IPS-18a (cell line): ENCODE measurements around the gene TMEM244.
"Not testable (repeated sequence)": the region's sequence is repeated elsewhere in the genome, so short reads cannot be mapped to it uniquely, and the experiment has no call there.

Experiments used
- H3K27ac ChIP-seq: one replicate; pipeline ENCODE4 v1.5.1; 2013; ENCODE audit warnings: low read length
- H3K27me3 ChIP-seq: one replicate; pipeline ENCODE4 v1.6.1; 2013; ENCODE audit warnings: mild to moderate bottlenecking, low read length; ENCODE audit not compliant: control insufficient read depth, insufficient read depth
- H3K36me3 ChIP-seq: one replicate; pipeline ENCODE4 v1.6.1; 2013; ENCODE audit warnings: low read depth, low read length; ENCODE audit not compliant: control insufficient read depth
- H3K4me1 ChIP-seq: one replicate; pipeline ENCODE4 v1.6.1; 2013; ENCODE audit warnings: low read depth, low read length; ENCODE audit not compliant: control insufficient read depth
- H3K4me3 ChIP-seq: one replicate; pipeline ENCODE4 v1.5.1; 2013; ENCODE audit warnings: low read length
- H3K9ac ChIP-seq: one replicate; pipeline ENCODE4 v1.6.1; 2013; ENCODE audit warnings: mild to moderate bottlenecking, low read length, moderate library complexity
- H3K9me3 ChIP-seq: one replicate; pipeline ENCODE4 v1.6.1; 2013; ENCODE audit warnings: low read depth, low read length; ENCODE audit not compliant: control insufficient read depth

The TMEM244 gene

DNA sequence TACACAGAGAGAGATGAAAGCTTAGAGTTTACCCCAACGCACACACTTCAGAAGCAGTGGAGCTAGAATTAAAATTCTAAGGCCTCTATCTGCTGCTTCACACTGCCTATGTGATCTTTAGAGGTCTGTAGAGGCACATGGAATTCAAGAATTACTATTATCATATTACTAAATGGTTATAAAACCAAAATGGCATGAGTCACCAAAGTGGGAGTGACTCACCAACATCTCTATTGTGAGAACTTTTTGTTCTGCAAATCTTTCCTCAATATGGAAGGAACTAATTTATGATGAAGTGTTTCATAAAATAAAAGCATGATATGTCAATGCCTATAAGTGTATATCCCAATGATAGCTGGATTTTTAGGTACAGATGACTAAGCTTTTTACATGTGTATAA lies 28.5 kb upstream of the TMEM244 start:
- H3K4me3 ChIP-seq, result no peak overlapping the region
- H3K4me1 ChIP-seq, result no peaks in the 10 kb centered on the region
- H3K36me3 ChIP-seq, result no peaks in the 10 kb centered on the region
- H3K9ac ChIP-seq, result no peak overlapping the region
- no peak overlapping the region for H3K27ac ChIP-seq
- H3K27me3 ChIP-seq, result no peaks in the 10 kb centered on the region
- H3K9me3 ChIP-seq, result no peaks in the 10 kb centered on the region

DNA sequence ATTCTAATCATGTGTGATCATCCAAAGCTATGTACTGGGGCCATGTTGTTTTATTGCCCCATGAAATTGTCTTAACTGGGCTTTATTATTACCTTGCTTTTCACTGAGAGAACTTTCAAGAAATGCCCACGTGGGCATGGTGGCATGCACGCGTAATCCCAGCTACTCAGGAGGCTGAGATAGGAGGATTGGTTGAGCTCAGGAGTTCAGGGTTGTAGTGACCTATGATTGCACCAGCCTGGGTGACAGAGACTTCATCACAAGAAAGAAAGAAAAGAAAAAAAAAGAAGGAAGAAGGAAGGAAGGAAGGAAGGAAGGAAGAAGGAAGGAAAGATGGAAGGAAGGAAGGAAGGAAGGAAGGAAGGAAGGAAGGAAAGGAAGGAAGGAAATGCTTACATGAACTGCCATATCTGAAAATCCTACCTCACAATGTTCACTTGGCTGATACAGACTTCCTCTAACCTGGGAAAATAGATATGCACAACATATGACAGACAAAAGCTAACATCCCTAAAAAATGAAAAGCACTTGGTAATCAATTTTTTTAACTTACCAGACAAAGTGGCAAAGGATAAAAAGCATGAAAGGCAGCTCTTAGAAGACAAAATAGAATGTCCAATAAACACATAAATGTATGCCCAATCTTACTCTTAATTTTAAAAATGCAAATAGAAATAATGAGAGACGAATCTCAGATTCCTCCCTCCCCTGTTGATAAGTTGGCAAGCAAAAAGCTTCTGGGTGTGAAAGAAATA lies 25.5 kb upstream of the TMEM244 start:
- no peak overlapping the region for H3K27ac ChIP-seq
- no peaks in the 10 kb centered on the region for H3K4me1 ChIP-seq
- H3K36me3 ChIP-seq, result no peaks in the 10 kb centered on the region
- no peak overlapping the region for H3K4me3 ChIP-seq
- H3K27me3 ChIP-seq, result no peaks in the 10 kb centered on the region
- no peaks in the 10 kb centered on the region for H3K9me3 ChIP-seq
- H3K9ac ChIP-seq, result no peak overlapping the region

DNA sequence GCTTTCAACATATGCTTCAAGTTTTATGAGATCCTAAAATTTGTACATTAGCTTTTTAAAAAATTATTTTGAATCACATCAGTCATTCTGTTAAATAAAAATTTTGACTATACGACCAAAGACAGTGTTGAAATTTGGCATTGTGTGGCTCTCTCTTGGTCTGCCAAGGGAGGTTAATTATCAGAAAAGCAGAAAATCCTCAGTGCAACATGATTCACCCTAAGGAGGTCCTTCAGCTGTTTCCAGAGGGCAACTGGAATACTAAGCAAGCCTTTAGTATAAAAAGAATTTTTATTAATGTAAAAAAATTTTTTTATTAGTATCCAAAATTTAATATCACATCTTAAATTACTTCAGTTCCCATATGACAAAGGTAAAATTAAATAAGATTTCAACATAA lies 23.1 kb upstream of the TMEM244 start:
- Histone ChIP-seq H3K4me3 (no peak overlapping the region), H3K36me3 (no peaks in the 10 kb centered on the region), H3K4me1 (no peaks in the 10 kb centered on the region)

DNA sequence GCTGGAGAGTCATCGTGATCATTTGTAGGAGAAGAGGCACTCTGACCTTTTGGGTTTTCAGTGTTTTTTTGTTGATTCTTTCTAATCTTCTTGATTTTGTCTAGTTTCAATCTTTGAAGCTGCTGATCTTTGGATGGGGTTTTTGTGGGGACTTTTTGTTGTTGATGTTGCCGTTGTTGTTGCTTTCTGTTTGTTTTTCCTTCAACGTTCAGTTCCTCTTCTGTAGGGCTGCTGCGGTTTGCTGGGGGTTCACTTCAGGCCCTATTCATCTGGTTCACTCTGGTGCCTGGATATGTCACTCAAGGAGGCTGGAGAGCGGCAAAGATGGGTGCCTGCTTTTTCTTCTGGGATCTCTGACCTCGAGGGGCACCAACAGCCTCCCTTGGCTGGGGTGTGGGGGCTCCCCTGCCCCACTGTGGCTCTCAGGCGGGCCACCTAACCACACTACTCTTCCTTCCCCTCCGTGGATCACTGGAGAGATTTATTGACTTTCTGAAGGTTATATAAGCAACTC lies 21.5 kb upstream of the TMEM244 start:
- H3K27me3 ChIP-seq, result no peaks in the 10 kb centered on the region
- no peaks in the 10 kb centered on the region for H3K4me1 ChIP-seq
- no peak overlapping the region for H3K27ac ChIP-seq
- no peaks in the 10 kb centered on the region for H3K36me3 ChIP-seq
- H3K9me3 ChIP-seq, result no peaks in the 10 kb centered on the region
- H3K4me3 ChIP-seq, result no peak overlapping the region
- H3K9ac ChIP-seq, result no peak overlapping the region

More for the DNA sequence above, 23.1 kb upstream of the TMEM244 start:
- H3K27me3 ChIP-seq, result no peaks in the 10 kb centered on the region
- H3K9ac ChIP-seq, result no peak overlapping the region
- no peaks in the 10 kb centered on the region for H3K9me3 ChIP-seq
- H3K27ac ChIP-seq, result no peak overlapping the region

DNA sequence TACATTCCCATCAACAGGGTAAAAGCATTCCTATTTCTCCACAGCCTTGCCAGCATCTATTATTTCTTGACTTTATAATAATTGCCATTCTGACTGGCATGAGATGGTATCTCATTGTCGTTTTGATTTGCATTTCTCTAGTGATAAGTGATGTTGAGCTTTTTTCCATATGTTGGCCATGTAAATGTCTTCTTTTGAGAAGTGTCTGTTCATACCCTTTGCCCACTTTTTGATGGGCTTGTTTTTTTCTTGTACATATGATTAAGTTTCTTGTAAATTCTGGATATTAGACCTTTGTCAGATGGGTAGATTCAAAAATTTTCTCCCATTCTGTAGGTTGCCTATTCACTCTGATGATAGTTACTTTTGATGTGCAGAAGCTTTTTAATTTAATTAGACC lies 16.8 kb upstream of the TMEM244 start:
- not testable (repeated sequence) for H3K27ac ChIP-seq, H3K4me3 ChIP-seq, H3K9ac ChIP-seq, H3K27me3 ChIP-seq, H3K36me3 ChIP-seq, H3K4me1 ChIP-seq, H3K9me3 ChIP-seq

DNA sequence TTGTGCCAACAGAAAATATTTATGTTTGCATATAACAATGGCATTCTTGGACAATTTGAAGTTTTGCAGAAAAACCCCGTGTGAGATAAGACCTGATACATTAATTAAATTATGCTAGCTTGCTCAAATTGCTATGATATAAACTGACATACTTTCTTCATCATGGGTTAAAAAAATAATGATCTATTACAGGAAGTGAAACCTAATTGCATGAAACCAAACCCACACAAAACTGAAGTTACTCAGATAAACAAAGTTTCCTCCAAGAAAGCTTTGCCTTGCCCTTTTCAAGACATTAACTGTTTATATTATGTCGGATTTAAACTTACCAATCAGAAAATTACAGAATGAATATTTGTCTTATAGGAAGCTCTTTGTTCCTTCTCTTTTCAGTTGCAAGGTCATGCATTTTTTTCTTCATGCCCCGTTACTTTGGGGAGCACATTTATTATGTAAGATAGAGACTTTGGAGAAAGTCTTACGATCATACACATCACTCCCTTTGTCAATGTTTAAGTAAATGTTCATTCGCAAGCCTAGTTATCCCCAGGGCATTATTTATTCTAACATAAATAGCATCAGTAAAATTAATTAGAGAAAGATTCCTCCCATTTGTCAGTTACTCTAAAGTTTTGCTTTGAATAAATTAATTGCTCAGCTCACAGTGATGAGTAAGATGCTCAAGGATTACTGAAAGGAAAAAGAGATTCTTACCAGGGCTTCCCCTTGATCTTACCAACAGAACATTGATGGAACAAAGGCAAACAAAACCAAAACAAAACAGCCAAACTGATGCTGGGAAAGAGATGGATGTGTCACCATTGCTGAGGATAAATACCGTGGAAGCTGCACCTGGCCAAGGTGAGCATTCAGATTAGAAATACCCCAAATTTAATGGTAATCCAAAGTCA lies 14.8 kb upstream of the TMEM244 start:
- Histone ChIP-seq H3K4me1 (no peaks in the 10 kb centered on the region), H3K9me3 (no peaks in the 10 kb centered on the region), H3K9ac (no peak overlapping the region), H3K27me3 (no peaks in the 10 kb centered on the region), H3K27ac (no peak overlapping the region), H3K4me3 (no peak overlapping the region), H3K36me3 (no peaks in the 10 kb centered on the region)

DNA sequence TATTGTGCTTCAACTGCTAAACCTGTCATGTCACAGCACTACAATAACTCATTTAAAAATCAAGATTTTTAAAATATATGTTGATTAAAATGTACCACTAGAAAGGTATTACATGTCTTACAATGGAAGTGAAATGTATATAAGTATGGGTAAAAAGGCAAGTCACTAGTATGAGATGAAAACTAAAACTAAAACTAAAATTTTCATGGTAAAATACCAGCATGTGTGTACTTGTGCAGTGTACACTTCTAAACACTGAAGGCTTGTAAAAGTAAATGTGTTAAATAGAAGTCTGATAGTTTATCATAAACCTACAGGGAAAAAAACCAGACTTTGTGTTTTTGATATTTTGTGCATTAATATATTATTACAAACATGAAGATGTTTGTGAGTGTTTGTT lies 13.7 kb upstream of the TMEM244 start:
- Histone ChIP-seq H3K36me3 (no peaks in the 10 kb centered on the region), H3K27me3 (no peaks in the 10 kb centered on the region)

DNA sequence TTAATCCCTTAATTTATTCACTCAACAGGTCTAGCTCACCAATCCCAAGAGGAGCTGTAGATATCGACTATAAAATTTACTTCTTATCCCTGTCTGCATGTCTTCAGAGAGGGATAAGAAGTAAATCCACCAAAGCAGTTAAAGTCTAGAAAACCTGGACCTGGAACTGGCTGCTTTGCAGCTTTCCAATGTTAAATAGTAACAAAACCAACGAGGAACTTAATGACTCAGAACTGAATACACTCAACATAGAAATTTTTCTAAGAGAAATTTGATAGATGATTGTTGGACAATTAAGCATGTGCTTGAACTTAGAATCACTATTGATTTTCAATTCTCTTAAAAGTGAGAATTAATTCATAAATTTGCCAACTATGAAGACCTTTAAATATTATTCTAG lies 11.5 kb upstream of the TMEM244 start:
- H3K4me1 ChIP-seq, result no peaks in the 10 kb centered on the region
- no peaks in the 10 kb centered on the region for H3K9me3 ChIP-seq
- H3K27me3 ChIP-seq, result no peaks in the 10 kb centered on the region
- H3K27ac ChIP-seq, result no peak overlapping the region
- H3K9ac ChIP-seq, result no peak overlapping the region
- no peak overlapping the region for H3K4me3 ChIP-seq
- no peaks in the 10 kb centered on the region for H3K36me3 ChIP-seq

More for the DNA sequence above, 13.7 kb upstream of the TMEM244 start:
- Histone ChIP-seq H3K4me3 (no peak overlapping the region), H3K9ac (no peak overlapping the region), H3K27ac (no peak overlapping the region), H3K9me3 (no peaks in the 10 kb centered on the region), H3K4me1 (no peaks in the 10 kb centered on the region)

DNA sequence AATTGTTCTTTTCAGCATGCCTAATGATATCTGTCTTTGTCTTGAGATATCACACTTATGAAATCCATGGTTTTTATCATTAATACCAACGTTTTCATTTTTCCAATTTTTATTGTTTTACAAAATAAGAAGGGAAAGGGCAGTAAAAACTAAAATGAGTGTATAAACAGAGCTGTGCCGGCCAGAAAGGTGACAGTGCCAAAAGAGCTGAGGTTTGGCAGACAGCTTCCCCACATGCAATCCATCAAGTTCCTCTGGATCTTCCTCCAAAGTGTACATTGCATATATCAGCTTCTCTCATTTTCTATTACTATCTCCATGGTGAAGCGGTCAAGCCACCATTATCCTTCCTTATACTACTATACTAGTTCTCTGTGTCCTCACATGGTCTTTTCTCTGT lies 10.1 kb upstream of the TMEM244 start:
- Histone ChIP-seq H3K27ac (no peak overlapping the region), H3K9ac (no peak overlapping the region)

DNA sequence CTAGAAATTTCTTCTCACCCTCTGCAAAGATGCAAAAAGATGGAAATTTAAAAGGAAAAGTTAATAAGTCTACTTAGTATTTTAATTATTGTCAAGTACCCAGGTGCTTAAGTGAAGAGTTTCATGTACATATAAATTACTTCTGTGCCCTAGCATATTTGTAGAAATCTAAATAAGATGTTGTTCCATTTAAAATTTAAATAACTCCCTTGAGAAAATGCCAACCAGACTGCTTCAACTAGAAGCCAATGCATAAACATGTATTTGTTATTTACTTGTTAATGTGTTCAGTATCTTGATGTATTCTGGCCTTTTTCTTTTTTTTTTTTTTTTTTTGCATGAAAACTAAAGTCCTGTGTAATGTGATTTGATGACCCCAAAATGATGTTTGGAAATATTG lies 6.3 kb upstream of the TMEM244 start:
- no peaks in the 10 kb centered on the region for H3K4me1 ChIP-seq
- no peak overlapping the region for H3K9ac ChIP-seq
- H3K27me3 ChIP-seq, result no peaks in the 10 kb centered on the region
- no peaks in the 10 kb centered on the region for H3K36me3 ChIP-seq
- H3K4me3 ChIP-seq, result no peak overlapping the region
- no peak overlapping the region for H3K27ac ChIP-seq
- peaks cover 4% of the 10 kb centered on the region for H3K9me3 ChIP-seq

More for the DNA sequence above, 10.1 kb upstream of the TMEM244 start:
- no peaks in the 10 kb centered on the region for H3K4me1 ChIP-seq
- H3K36me3 ChIP-seq, result no peaks in the 10 kb centered on the region
- H3K9me3 ChIP-seq, result no peaks in the 10 kb centered on the region
- H3K27me3 ChIP-seq, result no peaks in the 10 kb centered on the region
- H3K4me3 ChIP-seq, result no peak overlapping the region

DNA sequence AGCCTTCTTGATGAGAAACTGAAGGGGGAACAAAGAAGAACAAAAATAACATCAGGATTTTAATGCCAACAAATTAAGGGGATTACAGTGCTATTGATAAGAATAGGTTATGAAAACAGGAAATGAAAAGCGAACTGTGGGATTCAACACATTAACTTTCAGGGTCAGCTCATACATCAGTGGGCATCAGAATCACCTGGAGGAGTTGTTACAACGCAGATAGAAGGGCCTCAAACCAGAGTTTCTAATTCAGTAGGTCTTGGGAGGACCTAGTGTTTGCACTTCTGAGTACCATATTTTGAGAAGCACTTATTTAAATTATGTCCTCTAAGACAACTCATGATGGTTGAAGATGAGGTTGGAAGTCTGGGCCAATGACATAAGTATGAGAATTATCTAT lies 5.6 kb upstream of the TMEM244 start:
- H3K4me3 ChIP-seq, result no peak overlapping the region
- H3K4me1 ChIP-seq, result no peaks in the 10 kb centered on the region
- no peak overlapping the region for H3K27ac ChIP-seq
- no peak overlapping the region for H3K9ac ChIP-seq
- no peaks in the 10 kb centered on the region for H3K36me3 ChIP-seq
- no peaks in the 10 kb centered on the region for H3K27me3 ChIP-seq
- peaks cover 4% of the 10 kb centered on the region for H3K9me3 ChIP-seq
